Measurements from ENCODE around the gene FSCN2.

Gene FSCN2

DNA sequence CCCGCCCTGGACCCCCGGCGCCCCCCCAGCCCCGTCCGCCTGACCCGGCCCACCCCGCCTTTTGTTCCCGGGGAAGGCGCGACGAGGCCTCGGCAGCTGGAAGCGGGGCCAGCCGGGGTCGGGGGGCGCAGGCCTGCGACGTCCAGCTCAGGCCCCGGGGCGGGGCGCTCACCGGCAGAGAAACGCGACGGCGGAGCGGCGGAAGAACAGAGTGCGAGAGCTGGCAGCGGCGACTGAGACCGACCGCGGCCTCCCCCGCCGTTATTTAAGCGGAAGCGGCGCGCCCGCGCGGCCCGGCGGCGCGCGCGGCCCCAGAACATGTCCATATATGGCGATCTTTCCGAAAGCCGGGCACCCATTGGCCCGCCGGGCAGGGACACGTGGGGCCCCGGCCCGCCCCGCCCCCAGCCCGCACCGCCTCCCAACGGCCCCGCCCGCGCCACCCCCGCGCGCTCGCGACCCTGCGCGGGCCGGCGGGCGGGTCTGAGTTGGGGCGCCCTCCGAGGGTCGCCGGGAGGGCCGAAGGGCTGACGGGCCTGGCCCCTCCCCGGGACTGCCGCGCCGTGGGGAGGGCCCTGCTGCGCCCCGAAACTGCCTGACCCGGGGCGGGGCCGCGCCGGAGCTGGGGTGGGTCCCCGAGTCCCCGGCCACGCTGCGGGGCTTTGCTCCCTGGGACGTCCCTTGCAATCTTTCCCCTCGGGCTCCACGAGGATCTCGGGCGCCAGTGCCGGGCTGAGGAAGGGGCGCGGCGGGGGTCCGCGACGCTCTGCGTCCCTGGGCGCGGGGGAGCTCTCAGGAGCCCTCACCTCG lies 15.4 kb upstream of the FSCN2 start, which contains the start of gene ACTG1:
TSS of gene ACTG1 (minus strand) at position 238 of the 810 bp plus-strand sequence. CDS start 445 bp downstream, outside the sequence.
- peak; percentile 95 for DNase-seq (ENCODE audit: low spot score)

DNA sequence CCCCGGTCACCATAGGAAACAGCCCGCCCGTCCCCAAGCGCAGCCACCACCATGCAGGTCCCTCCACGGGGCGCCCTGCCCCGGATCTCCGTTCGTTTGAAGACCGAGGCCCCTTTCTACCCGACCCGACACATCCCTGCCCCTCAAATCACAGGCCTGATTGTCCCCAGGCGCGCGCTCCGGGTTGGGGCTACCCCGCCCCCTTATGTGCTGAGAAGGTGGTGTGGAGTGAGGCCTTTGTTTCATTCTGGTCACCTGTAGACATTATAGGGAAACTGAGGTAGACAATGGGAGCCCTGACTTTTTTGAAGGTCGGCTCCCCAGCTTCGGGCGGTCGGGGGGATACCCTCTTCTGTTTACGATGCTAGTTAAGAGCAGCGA lies 14.8 kb upstream of the FSCN2 start:
- DNase-seq (ENCODE audit: low spot score), result peak; percentile 38

GRCh38 chr17:81513753-81514488 lies 14.3 kb upstream of the FSCN2 start:
- peak; percentile 54 for DNase-seq (ENCODE audit: low spot score)

DNA sequence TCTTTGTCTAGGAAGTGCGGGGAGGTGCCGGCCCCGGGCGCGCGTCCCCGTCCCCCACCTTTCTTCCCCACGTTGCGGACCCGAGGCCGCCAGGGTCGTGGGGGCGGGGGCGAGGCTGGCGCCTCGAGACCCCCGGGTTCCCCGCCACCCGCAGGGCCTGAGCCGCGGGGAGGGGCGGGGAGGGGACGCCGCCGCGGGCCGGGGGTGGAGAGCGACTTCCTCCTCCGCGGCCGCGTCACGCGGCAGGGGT lies 13.8 kb upstream of the FSCN2 start:
- no peak for DNase-seq (ENCODE audit: low spot score)

DNA sequence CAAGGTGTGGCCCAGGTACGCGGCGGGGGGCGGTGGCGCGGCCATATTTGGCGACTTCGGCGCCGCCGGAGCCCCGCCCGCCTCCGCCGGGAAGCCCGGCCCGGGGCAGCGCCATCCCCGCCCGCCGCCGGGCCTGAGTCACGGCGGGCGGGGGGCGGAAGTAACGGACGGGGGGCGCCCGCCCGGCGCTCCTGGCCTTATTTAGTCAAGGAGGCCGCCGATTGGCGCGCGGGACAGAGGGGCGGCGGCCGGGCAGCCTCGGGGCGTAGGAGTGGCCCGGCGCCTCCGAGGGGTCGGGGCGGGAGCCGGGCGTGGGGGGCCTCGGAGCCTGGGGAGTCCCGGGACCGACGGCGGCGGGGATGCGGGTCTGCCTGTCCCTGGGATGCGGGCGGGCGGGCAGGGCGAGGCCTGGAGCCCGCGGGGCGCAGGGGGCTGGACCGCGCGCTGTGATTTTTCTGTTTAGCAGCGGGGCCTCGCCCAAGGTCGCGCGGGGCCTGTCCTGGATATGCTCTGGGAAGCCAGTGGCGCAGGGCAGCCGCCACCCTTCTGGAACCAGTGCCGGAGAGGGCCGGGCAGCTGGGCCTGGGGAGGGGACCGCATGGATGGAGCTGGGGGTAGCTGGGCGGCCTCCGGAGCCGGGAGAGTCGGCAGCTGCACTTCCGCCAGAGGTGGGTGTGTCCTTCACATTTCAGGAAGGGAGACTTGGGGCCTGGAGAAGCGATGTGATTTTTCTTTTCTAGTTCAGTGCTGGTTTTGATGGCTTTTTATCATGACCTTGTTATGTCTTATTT lies 13.2 kb upstream of the FSCN2 start:
- peak; percentile 85 for DNase-seq (ENCODE audit: low spot score)

GRCh38 chr17:81515530-81516041 lies 12.6 kb upstream of the FSCN2 start:
- DNase-seq (ENCODE audit: low spot score), result no peak

DNA sequence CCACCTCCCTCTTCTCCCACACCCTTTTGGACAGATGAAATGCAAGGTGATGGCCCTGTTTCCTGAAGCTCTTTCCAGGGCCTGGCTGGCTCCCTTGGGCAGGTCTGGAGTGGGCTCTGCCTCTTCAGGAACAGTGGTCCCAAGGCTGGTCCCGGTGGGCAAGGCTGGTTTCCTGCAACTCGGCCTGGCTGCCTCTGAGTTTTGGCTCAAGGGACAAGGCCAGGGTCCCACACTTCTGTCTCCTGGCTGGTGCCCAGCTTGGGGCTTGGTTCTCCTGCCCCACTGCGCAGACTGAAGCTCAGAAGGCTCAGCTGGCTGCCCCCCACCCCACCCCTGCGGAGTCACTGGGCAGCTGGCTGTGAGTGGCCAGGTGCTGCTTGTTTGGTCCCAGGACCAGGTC lies 11.7 kb upstream of the FSCN2 start:
- DNase-seq (ENCODE audit: low spot score), result no peak

- no peak for DNase-seq (ENCODE audit: low spot score)
Measured at GRCh38 chr17:81517009-81517338, 11.2 kb upstream of the FSCN2 start.

DNA sequence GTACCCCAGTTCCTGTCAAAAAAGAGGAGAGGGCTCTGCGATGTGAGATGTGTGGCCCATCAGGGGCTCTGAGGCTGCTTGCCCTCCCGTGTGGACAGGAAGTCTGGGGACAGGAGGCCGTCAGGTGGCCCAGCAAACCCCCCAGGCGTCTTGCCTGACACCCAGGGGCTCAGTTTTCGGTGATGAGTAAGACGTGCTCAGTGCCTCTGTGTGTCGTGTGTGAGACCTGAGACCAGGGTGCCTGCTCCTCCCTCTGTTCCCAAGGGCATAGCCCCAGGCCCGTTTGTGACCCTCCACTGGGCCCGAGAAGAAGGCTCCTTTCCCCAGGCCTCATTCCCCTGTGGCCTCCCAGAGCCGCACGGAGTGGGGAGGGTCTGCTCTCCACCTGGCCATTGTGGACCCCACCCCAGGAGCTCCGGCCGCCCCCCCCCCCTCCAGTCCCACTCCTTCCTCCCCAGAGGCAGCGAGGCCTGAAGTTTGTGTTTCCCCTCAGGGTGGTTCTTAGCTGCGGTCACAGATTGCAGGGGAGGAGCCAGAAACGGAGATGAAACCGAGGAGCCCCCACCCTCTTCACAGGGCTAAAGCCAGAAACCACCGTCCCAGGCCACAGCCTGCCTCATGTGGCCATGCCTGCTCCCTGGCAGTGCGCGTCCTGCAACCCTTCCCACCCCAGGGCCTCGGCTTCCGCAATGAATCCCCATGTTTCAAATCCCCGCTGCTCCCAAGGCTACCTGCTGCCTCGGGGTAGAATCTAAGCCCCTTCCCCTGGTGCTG lies 10.7 kb upstream of the FSCN2 start:
- DNase-seq (ENCODE audit: low spot score), result peak; percentile 40

DNA sequence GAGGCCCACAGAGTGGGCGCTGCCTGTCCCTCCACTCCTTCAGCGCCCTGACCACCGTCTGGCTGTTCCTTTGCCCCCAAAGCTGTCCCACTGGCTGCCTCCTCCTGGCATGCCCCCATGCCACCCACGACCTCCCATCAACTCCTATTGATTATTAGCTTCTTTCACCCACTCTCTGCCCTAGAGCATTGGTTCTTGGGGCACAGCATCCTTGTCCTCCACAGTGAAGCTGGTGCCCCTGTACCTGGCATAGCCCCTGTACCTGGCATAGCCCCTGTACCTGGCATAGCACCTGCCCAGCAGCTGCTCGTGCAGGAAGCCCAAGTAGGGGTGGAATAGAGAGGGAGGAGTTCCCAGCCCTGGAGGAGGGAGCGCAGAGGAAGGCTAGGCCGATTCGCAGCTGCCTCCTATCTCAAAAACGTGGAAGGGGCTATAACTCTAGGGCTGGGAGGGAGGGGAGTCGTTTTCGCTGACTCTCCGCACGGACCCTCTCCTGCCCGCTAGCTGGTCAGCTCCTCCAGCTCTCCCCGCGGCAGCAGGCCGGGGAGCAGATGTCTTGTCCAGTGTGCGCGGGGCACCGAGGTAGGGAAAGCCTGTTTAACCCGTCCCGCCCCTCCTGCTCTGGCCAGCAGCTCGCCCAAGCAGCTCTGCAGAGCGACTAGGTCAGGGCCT lies 9.9 kb upstream of the FSCN2 start:
- DNase-seq (ENCODE audit: low spot score), result no peak

DNA sequence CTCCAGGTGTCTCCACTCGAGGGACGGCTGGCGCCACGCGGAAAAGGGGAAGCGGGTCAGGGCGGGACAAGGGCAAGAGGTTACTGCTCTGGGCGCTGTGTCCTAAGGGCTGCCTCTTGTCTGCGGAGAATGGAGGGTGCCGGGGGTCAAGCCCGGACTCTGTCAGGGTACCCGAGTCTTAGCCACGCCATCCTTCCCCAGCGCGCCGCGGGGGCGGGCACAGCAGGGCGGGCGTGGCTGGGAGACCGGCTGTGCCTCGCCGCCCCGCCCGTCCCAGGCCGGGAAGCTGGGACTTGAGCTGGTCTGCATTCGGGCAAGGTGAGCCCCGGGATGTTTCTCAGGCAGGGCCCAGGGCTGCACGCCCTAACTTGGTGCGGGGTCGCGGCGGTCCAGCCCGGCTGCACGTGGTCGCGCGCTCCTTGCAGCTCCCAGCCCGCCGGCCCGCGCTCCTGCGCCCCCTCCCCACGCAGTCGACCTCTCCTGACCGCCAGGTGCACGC lies 9.3 kb upstream of the FSCN2 start:
- DNase-seq (ENCODE audit: low spot score), result peak; percentile 41

- DNase-seq (ENCODE audit: low spot score), result no peak
Measured at GRCh38 chr17:81519284-81520020, 8.7 kb upstream of the FSCN2 start.

- no peak for DNase-seq (ENCODE audit: low spot score)
Measured at GRCh38 chr17:81520021-81520901, 7.9 kb upstream of the FSCN2 start.

DNA sequence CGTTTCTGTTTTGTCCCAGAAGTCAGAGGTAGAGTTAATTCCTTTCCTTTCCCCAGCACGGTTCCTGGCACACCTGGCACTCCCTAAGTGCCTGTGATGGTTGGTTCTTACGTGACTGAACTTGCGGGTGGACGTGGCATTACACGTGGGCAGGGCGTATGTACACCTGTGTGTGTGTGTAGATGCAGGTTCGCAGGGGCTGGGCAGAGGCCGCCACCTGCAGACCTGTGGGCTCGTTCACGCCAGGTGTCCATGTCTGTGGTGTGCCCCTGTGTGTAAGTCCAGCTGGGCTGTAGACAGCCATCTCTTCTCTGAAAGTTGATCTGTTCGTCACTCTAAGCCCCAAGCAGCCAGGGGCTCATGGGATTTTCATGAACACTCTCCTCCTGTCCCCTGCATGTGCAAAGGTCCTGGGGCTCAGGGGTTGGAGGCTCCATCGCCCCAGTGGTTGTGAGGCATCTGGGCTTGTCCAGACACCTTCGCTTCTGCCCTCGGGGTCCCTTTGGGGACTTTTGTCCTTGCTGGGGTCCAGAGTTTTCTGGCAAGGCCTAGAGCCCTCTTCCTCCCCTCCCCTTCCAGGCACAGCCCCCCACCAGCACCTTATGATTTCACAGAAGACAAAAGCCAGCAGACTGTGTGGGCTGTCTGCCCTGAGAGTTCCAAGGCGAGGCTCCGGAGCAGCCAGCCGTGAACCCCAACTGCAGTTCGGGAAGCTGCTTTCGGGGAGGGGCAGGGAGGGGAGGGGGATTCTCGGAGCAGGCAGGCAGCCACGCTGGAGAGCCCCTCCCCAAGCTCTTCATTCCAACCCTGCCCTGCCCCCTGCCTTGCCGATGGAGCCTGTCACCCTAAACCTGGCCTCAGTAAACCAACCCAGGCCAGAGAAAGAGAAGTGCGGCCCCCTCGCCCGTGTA lies 5.4 kb upstream of the FSCN2 start:
- no peak for DNase-seq (ENCODE audit: low spot score)

DNA sequence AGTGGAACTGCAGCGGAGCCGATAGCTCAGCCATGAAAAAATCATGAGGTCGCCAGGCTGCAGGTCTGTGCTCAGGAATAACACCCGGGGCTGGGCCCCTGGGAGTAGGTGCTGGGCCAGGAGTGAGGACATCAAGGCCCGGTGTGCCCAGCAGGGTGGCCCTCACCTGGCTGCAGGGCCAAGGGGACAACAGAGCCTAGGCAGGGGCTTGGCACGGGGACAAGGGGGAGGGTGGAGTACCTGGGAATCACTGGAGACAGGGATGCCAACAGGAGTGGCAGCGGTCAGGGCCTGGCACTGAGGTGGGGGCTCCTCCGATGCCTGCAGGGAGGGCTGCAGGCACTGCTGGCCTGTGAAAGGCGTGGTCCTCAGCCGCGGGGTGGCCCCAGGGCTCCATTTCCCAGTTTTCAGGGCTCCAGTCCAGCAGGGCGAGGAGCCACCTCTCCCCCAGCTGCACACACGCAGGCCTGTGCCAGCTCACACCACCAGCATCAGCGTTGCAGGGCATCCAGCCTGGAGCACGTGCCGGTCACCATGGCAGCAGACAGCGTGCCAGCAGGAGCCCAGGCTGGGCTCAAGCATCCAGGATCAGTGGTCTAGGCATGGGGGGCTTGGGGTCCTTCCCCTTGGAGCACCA lies 4.7 kb upstream of the FSCN2 start:
- DNase-seq (ENCODE audit: low spot score), result peak; percentile 75

DNA sequence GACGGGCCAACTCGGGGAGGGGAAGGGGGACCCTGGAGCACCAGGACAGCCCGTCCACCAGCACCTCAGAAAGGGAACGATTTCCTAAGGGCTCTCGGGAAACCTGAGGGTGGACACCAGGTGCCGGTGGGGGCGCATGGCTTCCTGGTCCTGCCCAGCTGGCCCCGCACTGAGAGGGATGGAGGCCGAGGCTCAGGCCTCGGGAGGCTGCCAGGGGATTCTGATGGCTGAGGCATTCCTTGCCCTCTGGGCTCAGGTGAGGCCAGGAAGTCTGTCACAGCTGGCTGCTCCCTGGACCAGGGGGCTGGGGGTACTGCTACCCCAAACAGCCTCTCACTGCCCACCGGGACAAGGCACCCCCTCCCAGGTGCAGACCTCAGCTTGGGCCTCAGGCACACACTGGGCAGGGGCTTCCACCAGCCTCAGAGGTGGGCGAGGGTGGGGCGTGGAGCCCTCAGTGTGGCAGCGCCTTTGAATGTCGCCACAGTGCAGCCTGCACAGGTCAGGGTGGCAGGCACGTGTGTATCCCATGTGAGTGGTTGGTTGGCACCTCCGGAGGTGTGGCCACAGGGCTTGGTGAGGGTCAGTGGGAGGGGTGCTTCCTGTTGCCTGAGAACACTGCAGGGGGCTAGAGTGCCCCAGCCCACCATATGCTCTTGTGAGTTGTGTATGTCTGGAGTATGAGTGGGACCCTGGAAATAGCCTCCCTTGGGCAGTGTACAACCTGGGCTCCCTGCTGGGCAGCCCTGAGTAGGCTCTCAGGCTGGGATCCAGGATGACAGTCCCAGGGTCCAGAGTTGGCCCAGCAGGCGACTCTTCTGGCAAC lies 3.9 kb upstream of the FSCN2 start:
- DNase-seq (ENCODE audit: low spot score), result no peak

- no peak for DNase-seq (ENCODE audit: low spot score)
Measured at GRCh38 chr17:81524865-81525159, 3.4 kb upstream of the FSCN2 start.
